GM18505 (cell line): ENCODE results near the gene LAMA4.
A peak's percentile ranks its signal among the peaks of the same experiment; 100 is the strongest.
"Not testable (repeated sequence)": the region's sequence is repeated elsewhere in the genome, so short reads cannot be mapped to it uniquely, and the experiment has no call there.

Source experiments
- ATAC-seq: cut with Tn5 transposase; IDR thresholded peaks from one replicate; pipeline ENCODE4 v1.9.1; 2021; ENCODE audit not compliant: unreplicated experiment
- POLR2A ChIP-seq: IDR thresholded peaks from 4 replicates; pipeline ENCODE4 v1.6.1; 2011; ENCODE audit warnings: borderline replicate concordance; ENCODE audit not compliant: insufficient read depth, insufficient read length; ENCODE audit errors: extremely low read depth

LAMA4 gene

GRCh38 chr6:112207131-112207530 lies 47.2 kb downstream of the LAMA4 start:
- no peak for ATAC-seq
- TF ChIP-seq POLR2A = no peak

- no peak for ATAC-seq
- TF ChIP-seq POLR2A = no peak
Measured at GRCh38 chr6:112206110-112206458, 48.3 kb downstream of the LAMA4 start.

DNA sequence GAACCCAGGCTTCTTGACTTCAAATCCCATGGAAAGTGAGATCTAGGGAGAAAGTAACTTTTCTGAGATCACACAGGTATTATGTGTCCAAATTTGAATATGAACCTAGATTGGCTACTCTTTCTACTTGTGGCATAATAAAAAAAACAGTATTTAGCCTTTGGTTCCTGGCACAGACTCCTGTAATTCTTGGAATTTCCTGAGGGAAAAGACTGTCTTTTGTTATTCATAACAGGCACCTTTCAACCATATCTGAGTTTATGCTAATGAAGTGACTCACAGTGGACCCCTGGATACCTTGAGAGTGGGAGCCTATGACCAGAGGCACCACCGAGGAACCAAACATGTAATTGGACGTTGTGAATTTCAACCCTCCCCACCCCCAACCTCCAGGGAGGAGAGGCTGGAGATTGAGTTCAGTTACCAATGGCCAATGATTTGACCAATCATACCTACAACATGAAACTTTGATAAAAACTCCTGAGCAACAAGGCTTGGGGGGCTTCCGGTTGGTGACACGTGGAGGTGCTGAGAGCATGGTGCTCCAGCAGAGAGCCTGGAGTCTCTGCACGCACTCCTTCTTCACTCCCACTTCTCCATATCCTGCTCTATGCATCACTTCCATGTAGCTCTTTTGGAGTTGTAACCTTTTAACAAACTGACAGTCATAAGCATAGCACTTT lies 48.8 kb downstream of the LAMA4 start:
- no peak for ATAC-seq
- no peak for TF ChIP-seq POLR2A

GRCh38 chr6:112204350-112204706 lies 50.0 kb downstream of the LAMA4 start:
- no peak for ATAC-seq
- TF ChIP-seq POLR2A = no peak

GRCh38 chr6:112203577-112204349 lies 50.6 kb downstream of the LAMA4 start:
- no peak for ATAC-seq
- TF ChIP-seq POLR2A = no peak

DNA sequence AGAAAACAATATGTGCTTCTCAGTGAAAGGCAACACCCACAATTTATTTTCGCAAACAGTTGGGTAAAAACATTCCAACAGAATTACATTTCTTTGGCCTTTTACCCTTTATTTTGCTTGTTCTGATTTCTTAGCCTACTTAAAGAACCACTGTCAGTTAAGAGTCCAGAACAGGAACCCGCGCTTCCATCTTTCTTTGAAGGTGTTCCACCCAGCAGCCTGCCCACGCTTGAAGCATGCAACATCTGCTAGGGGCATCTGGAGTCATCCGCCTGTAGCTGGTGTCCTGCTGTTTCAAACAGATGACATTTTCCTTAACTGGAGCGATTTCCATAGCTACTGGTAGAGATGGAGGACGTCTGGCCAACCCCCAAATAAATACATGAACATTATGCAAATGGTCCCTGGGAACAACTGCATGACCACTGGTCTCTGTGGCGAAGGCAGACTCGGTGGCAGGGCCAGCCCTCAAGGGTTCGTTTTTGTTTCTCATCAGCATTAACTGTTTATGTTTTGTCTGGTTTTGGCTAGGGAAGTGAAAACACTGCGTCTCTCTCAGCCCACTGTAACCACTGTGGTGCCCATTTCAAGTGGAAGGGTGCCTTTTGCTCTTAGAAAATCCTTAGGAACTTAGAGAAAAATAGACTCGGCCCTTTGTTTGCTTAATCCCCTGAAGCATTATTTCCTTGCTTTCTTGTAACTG lies 51.6 kb downstream of the LAMA4 start:
- no peak for TF ChIP-seq POLR2A
- peak; percentile 80 for ATAC-seq

DNA sequence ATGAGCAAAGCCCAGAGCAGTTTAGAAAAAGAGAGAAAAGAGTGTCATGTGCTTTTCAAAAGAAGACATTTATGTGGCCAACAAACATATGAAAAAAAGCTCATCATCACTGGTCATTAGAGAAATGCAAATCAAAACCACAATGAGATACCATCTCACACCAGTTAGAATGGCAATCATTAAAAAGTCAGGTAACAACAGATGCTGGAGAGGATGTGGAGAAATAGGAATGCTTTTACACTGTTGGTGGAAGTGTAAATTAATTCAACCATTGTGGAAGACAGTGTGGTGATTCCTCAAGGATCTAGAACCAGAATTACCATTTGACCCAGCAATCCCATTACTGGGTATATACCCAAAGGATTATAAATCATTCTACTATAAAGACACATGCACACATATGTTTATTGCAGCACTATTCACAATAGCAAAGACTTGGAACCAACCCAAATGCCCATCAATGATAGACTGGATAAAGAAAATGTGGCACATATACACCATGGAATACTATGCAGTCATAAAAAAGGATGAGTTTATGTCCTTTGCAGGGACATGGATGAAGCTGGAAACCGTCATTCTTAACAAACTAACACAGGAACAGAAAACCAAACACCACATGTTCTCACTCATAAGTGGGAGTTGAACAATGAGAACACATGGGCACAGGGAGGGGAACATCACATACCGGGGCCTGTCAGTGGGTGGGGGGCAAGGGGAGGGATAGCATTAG lies 54.0 kb downstream of the LAMA4 start:
- not testable (repeated sequence) for ATAC-seq

DNA sequence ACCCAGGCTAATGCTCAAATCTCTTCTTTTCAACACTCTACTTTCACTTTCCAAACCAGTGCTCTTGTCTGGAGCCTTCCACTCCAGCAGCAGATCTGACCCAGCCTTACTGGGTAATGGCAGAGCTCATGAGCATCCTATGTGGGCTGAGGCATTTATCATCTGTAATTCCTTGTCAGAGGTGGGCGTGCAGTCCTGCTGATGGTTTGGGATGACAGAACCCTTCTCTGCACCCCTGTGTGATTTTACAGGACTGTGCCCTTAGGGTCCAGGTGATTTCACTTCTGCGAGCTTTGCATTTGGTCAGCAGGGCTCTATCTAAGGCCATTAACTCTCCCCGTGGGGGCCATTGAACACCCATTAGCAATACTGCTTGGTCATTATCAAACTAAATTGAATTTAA lies 55.4 kb downstream of the LAMA4 start:
- no peak for ATAC-seq
- TF ChIP-seq POLR2A = no peak

DNA sequence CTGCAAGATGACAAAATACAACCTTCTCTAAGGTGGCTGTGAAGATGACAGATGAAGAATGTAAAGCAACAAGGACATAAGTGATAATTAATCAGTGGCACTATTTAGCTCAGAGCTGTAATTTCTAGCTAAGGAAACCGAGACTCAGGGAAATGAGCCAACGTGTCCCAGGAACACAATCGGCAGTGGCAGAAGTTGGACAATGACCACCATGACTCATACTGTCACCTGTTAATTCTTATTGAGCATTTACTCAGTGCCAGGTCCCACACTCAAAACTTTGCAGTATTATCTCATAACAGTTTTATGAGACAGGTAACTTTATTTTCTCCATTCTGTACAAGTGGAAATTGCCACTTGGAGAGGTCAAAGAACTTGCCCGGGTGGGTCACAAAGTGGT lies 55.8 kb downstream of the LAMA4 start:
- ATAC-seq = no peak

GRCh38 chr6:112197636-112198035 lies 56.7 kb downstream of the LAMA4 start:
- no peak for ATAC-seq
- TF ChIP-seq POLR2A = no peak

More for the DNA sequence above, 55.8 kb downstream of the LAMA4 start:
- no peak for TF ChIP-seq POLR2A

DNA sequence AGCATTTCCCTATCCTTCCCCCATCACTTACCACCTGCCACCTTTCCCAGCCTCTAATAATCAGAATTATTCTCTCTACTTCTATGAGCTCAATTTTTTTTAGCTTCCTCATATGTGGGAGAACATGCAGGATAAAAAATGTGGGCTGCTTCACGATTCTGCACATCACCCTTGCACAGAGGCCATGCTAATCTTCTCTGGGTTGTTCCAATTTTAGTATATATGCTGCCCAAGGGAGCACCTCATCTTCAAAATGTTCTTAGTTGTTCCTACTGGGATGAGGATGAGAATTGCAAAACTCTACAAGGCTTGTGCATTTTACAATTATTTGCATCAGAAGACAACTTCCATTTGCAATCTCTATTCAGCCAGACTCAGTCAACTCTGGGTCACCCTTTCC lies 58.1 kb downstream of the LAMA4 start:
- TF ChIP-seq POLR2A = no peak
- ATAC-seq = no peak

DNA sequence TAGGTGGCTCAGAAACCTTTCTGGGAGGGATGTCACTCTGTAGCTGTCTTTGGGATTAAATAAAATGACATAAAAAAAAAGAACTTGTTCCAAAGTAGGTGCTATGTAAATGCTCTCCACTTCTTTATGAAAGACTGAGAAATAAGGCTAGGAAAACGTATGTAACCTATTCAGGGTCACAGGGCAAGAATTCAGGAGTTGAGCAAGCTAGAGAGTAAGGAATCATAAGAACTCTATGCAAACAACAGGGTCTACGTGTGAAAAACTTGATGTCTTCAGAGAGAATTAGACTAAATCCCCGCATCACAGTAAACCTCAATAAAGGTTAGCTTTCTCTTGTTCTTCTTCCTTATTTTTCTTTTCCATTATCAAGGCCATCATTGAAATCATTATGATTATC lies 59.2 kb downstream of the LAMA4 start:
- TF ChIP-seq POLR2A = no peak
- ATAC-seq = no peak

GRCh38 chr6:112194511-112194910 lies 59.9 kb downstream of the LAMA4 start:
- TF ChIP-seq POLR2A = no peak
- ATAC-seq = no peak
